Measurements from ENCODE around the gene ENOX2. TPM values are rescaled to one million over a fixed set of nuclear protein-coding genes. Genes with fewer than 3 reads are reported as not detected.
A peak's percentile ranks its signal among the peaks of the same experiment; 100 is the strongest.

Gene ENOX2
- polyA plus RNA-seq, 1 donor (not counting 4 experiments of a cell fraction or from before 2014, with no cell fraction given) = 24.5 TPM

DNA sequence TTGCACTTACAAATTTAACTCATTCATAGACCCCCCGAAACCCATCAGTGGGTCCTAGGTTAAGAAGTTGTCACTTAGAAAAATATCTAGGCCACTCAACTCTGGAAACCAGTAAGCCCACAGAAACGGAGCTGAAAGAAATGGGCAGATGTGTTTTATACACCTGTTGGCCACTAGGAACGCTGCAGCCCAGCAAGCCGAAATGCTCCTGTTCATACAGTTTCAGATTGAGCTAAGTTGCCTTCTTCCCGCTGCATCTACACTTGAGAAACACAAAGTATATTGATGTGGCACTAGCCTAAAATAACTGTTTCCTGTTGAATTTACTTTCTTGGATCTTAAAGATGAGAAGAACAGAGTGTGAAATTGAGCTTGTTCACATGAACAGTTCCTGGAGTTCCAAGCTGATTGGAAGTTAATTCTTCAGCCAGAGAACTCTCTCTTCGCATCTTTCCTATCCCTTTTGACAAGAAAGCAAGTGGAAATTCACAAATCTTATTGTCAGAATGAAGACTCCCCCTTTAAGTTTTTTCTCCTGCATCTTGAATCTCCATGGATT is 327.1 kb downstream of the ENOX2 start:
- no peak for DNase-seq (ENCODE audit: low read depth, low spot score)
- no peaks in the 10 kb centered on the region for H3K36me3 ChIP-seq (ENCODE audit: control insufficient read depth in 2 of 2, extremely low read depth in 1 of 2, insufficient read depth in 2 of 2, low read length in 2 of 2)
- H3K79me2 ChIP-seq (ENCODE audit: control insufficient read depth, insufficient read depth, low read length) = no peaks in the 10 kb centered on the region
- TF ChIP-seq CTCF (optimal IDR thresholded peaks at IDR 0.05 in 1 of 3, IDR thresholded peaks at IDR 0.05 in 1 of 3, conservative IDR thresholded peaks at IDR 0.05 in 1 of 3; ENCODE audit: extremely low read depth in 1 of 3, insufficient read depth in 2 of 3, low read length in 3 of 3) = peak; percentile 79 to 87 (median 83)
- TF ChIP-seq EZH2 (IDR thresholded peaks at IDR 0.05; ENCODE audit: low read length) = no peak
- H3K9ac ChIP-seq (ENCODE audit: control insufficient read depth, extremely low read depth, insufficient read depth, low read length) = no peak overlapping the region
- dilution Hi-C loops (cut with MboI; ENCODE audit: extremely low pct_ligation_motif_present, low sequenced_read_pairs) = no loop called here
- H3K9me1 ChIP-seq (ENCODE audit: control insufficient read depth, extremely low read depth, insufficient read depth, low read length) = no peaks in the 10 kb centered on the region
- peak; percentile 64 for FAIRE-seq
- no peak overlapping the region for H3K4me2 ChIP-seq (ENCODE audit: control insufficient read depth, extremely low read depth, insufficient read depth, low read depth, low read length)
- H3K4me1 ChIP-seq (ENCODE audit: control insufficient read depth, extremely low read depth, insufficient read depth, low read length) = no peaks in the 10 kb centered on the region
- H4K20me1 ChIP-seq (ENCODE audit: control insufficient read depth, extremely low read depth, insufficient read depth, low read length) = no peaks in the 10 kb centered on the region
- H3K9me3 ChIP-seq (ENCODE audit: control insufficient read depth, low read depth, low read length) = no peaks in the 10 kb centered on the region
- H3K27me3 ChIP-seq (ENCODE audit: control insufficient read depth, extremely low read depth, insufficient read depth, low read length) = no peaks in the 10 kb centered on the region
- no peak overlapping the region for H3K4me3 ChIP-seq (ENCODE audit: control insufficient read depth in 2 of 3, extremely low read depth in 1 of 3, insufficient read depth in 2 of 3, low read depth in 1 of 3, low read length in 3 of 3)
- H2AFZ ChIP-seq (ENCODE audit: control insufficient read depth, low read length) = no peak overlapping the region
- H3K27ac ChIP-seq (ENCODE audit: control insufficient read depth, insufficient read depth, low read length) = no peak overlapping the region

Other genes with a start within 250 kb of the ENOX2 start
- gene ARHGAP36, start 155.1 kb upstream of the ENOX2 start, polyA plus RNA-seq = not detected in 3 replicates